HEK293 (cell line): ENCODE data around the gene SPATA33.

ENCODE experiments used
- BCL11A ChIP-seq: fragments of 450-650 bp; formaldehyde crosslinking; IDR thresholded peaks from 2 replicates; pipeline ENCODE4 v1.5.1; 2016; ENCODE audit warnings: low read depth, missing biosample characterization, missing genetic modification characterization
- HOXA7 ChIP-seq: sonication (generic); formaldehyde crosslinking; IDR thresholded peaks from 2 replicates; pipeline ENCODE4 v1.8.1; 2022; ENCODE audit warnings: missing genetic modification reagents, borderline replicate concordance
- TCF7L2 ChIP-seq: IDR thresholded peaks from 2 replicates; pipeline ENCODE4 v1.6.1; 2011; ENCODE audit warnings: low read depth, mild to moderate bottlenecking, inconsistent platforms, low read length, moderate library complexity, borderline replicate concordance
- YY1 ChIP-seq: fragments of 450-650 bp; formaldehyde crosslinking; IDR thresholded peaks from 2 replicates; pipeline ENCODE4 v1.5.1; 2018; ENCODE audit warnings: missing biosample characterization, missing genetic modification characterization
- ZNF174 ChIP-seq: fragments of 450-650 bp; formaldehyde crosslinking; IDR thresholded peaks from 2 replicates; pipeline ENCODE4 v1.5.0; 2017; ENCODE audit warnings: missing biosample characterization, mild to moderate bottlenecking, missing genetic modification characterization
- TF ChIP-seq, protein P1 (sequence below): fragments of 450-650 bp; formaldehyde crosslinking; IDR thresholded peaks from 2 replicates; pipeline ENCODE4 v1.5.1; 2016; ENCODE audit warnings: missing biosample characterization, missing genetic modification characterization
- TF ChIP-seq, protein P2 (sequence below): fragments of 450-650 bp; formaldehyde crosslinking; IDR thresholded peaks from 2 replicates; pipeline ENCODE4 v1.5.1; 2017; ENCODE audit warnings: missing biosample characterization, missing genetic modification characterization

DNA sequence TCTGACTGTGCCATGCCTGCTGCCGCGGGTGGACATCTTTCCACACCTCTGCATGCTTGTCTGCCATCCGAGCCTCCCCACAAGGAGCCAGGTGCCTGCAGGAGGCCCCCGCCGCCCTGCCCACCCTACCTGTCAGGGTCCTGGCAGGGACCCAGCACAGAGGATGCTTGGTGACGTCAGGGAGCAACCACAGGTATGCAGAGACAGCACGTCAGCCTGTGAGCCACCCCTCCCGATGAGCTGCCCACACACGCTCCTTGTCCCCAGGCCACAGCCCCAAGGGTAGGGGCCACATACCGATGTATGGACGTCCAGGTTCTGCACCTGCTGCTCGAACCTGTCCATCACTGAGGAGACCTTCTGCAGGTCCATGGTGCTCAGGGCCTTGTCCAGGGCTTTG, 10.7 kb upstream of the SPATA33 start:
- TF ChIP-seq BCL11A (tag by site-specific recombination) (no peak), HOXA7 (CRISPR knock-in tag) (no peak), TCF7L2 (no peak), YY1 (tag by site-specific recombination) (no peak), ZNF174 (tag by site-specific recombination) (no peak)
- TF ChIP-seq, protein P1, sequence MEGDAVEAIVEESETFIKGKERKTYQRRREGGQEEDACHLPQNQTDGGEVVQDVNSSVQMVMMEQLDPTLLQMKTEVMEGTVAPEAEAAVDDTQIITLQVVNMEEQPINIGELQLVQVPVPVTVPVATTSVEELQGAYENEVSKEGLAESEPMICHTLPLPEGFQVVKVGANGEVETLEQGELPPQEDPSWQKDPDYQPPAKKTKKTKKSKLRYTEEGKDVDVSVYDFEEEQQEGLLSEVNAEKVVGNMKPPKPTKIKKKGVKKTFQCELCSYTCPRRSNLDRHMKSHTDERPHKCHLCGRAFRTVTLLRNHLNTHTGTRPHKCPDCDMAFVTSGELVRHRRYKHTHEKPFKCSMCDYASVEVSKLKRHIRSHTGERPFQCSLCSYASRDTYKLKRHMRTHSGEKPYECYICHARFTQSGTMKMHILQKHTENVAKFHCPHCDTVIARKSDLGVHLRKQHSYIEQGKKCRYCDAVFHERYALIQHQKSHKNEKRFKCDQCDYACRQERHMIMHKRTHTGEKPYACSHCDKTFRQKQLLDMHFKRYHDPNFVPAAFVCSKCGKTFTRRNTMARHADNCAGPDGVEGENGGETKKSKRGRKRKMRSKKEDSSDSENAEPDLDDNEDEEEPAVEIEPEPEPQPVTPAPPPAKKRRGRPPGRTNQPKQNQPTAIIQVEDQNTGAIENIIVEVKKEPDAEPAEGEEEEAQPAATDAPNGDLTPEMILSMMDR = no peak
- TF ChIP-seq, protein P2, sequence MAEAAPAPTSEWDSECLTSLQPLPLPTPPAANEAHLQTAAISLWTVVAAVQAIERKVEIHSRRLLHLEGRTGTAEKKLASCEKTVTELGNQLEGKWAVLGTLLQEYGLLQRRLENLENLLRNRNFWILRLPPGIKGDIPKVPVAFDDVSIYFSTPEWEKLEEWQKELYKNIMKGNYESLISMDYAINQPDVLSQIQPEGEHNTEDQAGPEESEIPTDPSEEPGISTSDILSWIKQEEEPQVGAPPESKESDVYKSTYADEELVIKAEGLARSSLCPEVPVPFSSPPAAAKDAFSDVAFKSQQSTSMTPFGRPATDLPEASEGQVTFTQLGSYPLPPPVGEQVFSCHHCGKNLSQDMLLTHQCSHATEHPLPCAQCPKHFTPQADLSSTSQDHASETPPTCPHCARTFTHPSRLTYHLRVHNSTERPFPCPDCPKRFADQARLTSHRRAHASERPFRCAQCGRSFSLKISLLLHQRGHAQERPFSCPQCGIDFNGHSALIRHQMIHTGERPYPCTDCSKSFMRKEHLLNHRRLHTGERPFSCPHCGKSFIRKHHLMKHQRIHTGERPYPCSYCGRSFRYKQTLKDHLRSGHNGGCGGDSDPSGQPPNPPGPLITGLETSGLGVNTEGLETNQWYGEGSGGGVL (tag by site-specific recombination) = no peak
